GM21360 (cell line): Measurements from ENCODE around the gene STIL.
"Not testable (repeated sequence)": the region's sequence is repeated elsewhere in the genome, so short reads cannot be mapped to it uniquely, and the experiment has no call there.

Source experiments
- ATAC-seq: cut with Tn5 transposase; IDR thresholded peaks from one replicate; pipeline ENCODE4 v1.9.1; 2021; ENCODE audit warnings: mild to moderate bottlenecking, moderate library complexity; ENCODE audit not compliant: unreplicated experiment

Gene STIL

DNA sequence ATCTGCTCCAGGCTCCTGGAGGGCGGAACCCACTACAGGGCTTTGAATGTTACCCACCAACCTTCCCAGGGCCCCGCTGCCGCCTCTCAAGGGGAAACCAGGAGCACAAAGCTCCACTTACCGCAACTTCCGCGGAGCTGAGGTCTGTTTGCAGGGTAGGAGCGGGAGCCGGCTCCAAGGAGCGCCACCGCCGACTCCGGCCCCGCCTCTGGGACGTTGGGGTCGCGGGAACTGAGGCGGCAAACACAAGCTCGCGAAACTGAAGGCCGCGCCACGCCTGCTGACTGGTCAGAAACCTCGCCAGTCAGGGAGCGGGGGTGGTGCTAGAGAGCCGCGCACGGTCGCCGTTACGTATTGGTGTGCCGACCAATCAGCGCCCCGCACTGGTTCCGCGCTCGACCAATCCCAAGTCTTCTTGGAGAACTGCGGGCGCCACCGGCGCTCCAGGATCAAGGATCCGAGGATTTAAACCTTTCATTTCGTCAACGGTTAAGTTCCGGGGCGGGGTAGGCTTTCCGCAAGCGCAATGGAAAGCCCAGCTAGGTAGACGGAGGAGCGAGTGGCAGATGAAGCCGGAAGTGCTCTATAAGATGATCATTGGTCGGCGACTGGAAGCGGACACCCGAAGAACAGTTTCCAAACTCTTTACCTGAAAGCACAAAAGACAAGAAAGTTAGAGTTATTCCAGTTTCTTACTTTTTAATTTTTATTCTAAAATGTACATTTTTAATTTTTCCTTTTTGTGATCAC is at the start of gene STIL:
Gene STIL (minus strand): TSS at position 233 of the 750 bp plus-strand sequence. CDS start 3,828 bp downstream, outside the sequence.
- ATAC-seq: peak; percentile 98

DNA sequence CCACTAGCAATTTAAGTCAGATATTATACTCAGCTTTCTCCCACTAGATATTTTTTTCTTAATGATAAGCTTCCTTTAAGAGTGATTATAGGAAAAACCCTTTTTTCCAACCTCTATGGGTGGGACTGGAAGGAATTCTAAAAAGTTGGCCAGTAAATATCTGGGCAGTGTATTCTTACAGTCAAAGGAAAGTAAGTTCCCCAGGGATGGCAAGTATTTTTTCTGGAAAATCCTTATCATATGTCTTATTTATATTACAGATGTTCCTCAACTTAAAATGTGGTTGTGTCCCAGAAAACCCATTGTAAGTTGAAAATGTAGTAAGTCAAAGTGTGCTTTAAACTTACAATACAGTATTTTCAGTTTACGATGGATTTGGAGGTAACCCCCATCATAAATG is 48.9 kb upstream of the STIL start:
- no peak for ATAC-seq

DNA sequence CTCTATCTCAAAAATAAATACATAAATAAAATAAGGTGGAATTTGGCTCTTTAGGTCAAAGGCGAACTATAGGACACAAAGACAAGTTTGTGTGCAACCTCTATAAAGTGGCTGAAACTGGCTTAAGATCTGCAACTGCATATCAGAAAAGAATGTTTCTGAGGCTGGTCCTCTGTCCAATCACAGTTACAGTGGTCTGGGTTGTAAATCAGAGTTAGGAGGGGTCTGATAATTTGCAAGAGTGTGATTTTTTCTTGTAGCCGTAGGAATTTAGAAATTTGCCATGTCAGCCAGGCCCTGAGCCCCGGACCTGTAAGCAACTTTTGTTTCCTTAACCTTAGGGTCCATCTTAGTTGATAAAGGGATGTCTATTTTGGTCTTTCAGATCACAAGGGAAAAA is 47.4 kb upstream of the STIL start:
- ATAC-seq: no peak

GRCh38 chr1:47351305-47351704 is 37.4 kb upstream of the STIL start:
- ATAC-seq: peak; percentile 98

- ATAC-seq: no peak
Measured at GRCh38 chr1:47348246-47348645, 34.3 kb upstream of the STIL start.

DNA sequence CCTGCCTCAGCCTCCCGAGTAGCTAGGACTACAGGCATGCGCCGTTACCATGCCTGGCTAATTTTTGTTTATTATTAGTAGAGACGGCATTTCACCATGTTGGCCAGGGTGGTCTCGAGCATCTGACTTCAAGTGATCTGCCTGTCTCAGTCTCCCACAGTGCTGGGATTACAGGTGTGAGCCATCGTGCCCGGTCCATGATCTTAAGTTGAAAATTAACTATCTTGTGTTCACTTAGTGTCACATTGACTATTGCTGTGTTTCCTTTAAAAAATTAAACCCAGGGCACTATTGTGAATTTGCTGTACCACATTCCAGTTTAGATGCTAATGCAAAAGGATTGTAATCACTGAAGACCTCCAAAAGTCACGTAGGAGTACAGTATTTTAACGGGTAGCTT is 33.8 kb upstream of the STIL start:
- no peak for ATAC-seq

- ATAC-seq: not testable (repeated sequence)
Measured at GRCh38 chr1:47346979-47347378, 33.0 kb upstream of the STIL start.

DNA sequence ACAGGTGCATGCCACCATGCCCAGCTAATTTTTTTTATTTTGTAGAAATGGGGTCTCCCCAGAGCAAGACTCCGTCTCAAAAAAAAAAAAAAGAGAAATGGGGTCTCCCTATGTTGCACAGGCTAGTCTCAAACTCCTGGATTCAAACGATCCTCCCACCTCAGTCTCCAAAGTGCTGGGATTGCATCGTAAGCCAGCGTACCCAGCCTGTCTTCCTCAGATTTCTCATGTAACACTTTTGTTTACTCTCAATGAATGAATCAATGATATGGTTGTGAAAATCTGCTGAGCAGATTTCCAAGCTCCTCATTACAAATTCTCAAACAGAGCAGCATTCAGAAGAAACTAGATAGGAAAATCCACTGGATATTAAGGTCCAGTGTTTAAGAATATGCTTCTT is 26.3 kb upstream of the STIL start:
- ATAC-seq: no peak

- ATAC-seq: no peak
Measured at GRCh38 chr1:47338249-47339077, 24.5 kb upstream of the STIL start.

DNA sequence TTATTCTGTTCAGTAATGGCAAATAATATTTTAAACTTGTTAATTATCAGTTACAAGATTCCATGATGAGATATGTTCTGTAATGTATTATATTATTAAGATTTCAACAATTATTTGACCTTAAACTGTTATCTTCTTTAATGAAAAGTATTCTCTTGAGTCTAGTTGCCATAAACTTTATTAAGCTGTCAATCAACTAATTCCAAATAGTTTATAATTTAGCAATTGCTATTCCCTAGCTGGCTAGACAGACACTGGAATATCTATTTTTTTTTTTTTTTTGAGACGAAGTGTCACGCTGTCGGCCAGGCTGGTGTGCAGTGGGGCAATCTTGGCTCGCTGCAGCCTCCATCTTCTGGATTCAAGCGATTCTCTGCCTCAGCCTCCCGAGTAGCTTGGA is 23.4 kb upstream of the STIL start:
- no peak for ATAC-seq

- no peak for ATAC-seq
Measured at GRCh38 chr1:47334765-47335435, 21.0 kb upstream of the STIL start.

- ATAC-seq: peak; percentile 85
Measured at GRCh38 chr1:47333922-47334764, 20.2 kb upstream of the STIL start.

- ATAC-seq: peak; percentile 79
Measured at GRCh38 chr1:47333578-47333921, 19.6 kb upstream of the STIL start, which contains the start of gene CMPK1. CMPK1 (plus strand) TSS chr1:47333790; CDS start chr1:47333946, 156 bp downstream.

DNA sequence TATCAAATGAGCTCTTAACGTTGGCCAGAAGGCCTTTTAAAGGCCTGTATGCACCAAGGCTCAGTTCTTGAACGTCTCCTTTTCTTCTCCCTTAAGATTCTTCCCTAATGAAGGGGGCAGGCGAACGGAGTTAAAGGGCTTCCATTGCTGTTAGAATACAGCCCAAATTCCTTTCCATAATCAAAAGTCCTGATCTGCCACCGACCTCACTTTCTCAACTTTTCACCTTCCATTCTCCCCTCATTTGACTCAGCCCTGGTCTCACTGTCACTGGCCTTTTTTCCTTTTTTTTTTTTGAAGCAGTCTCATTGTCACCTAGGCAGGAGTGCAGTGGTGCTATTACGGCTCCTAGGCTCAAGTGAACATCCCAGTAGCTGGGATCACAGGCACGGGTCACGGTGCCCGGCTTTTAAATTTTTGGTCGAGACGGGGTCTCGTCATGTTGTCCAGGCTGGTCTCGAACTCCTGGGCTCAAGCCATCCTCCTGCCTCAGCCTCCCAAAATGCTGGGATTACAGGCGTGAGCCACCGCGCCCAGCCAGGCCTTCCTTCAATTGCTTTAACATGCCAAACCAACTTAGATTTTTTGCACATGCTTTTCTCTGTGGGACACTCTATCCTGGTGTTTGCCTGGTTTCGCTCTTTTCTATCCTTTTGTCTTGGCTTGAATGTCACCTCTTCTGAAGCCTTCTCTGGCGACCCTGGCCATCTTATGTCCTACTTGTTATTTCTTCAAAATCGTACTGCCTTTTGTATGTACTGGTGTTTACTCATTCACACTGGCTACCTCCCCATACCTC is 19.0 kb upstream of the STIL start:
- no peak for ATAC-seq

GRCh38 chr1:47331875-47332274 is 17.9 kb upstream of the STIL start:
- no peak for ATAC-seq

GRCh38 chr1:47330212-47330611 is 16.3 kb upstream of the STIL start:
- ATAC-seq: no peak

DNA sequence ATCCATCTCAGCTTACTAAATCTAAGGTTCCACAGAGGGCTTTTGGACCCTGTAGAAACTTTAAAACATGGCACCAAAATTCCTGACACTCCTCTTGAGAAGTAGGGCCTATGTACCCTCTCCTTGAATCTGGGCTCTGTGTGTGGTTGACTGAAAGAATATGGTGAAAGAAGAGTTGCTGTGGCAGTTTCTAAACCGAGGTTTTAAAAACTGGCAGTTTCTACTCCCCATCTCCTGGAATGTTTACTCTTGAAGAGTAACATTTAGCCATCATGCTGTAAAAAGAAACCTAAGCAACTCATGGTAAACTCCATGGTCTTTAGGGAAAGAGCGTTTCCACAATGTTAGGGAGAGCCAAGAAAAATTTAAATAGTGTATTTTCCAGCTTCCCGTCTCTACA is 15.0 kb upstream of the STIL start:
- ATAC-seq: no peak

GRCh38 chr1:47326271-47326670 is 12.3 kb upstream of the STIL start:
- ATAC-seq: no peak

- ATAC-seq: no peak
Measured at GRCh38 chr1:47325528-47325927, 11.6 kb upstream of the STIL start.

DNA sequence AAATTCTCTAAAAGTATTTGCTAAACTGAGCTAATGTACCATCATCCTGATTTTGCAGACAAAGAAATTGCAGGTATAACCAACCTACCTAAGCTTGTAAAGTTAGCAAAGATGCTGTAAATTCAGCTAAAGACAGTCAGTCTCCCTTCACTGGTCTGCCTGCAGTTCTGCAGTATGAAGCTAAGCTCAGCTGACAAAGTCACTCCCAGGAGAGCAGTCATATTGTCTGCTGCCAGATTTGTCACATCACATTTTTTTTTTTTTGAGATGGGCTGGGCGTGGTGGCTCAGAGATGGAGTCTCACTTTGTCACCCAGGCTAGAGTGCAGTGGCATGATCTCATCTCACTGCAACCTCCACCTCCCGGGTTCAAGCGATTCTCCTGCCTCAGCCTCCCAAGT is 10.7 kb upstream of the STIL start:
- ATAC-seq: no peak
